GM18870 (cell line): ENCODE measurements around the gene IWS1.

ENCODE experiments used
- ATAC-seq: cut with Tn5 transposase; IDR thresholded peaks from one replicate; pipeline ENCODE4 v1.9.1; 2021; ENCODE audit warnings: moderate library complexity; ENCODE audit not compliant: unreplicated experiment

Gene IWS1

DNA sequence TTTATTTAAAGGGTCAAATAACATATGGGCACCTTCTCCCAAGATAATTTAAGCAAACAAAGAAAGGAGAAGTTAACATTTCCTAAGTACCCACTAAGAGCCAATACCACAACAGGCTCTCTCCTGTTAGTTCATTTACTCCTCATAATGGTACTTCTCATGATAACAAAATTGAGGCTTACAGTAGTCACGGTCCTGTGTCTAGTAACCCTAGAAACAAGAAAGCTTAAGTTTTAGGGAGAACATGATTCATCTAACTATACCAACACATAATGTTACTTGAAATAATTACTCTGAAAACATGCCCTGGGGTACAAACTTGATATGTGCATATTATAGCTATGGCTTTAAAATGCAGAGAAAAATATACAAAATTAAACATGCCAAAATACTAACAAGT lies 19.8 kb downstream of the IWS1 start:
- no peak for ATAC-seq

GRCh38 chr2:127504552-127505430 lies 21.5 kb downstream of the IWS1 start:
- ATAC-seq: no peak

DNA sequence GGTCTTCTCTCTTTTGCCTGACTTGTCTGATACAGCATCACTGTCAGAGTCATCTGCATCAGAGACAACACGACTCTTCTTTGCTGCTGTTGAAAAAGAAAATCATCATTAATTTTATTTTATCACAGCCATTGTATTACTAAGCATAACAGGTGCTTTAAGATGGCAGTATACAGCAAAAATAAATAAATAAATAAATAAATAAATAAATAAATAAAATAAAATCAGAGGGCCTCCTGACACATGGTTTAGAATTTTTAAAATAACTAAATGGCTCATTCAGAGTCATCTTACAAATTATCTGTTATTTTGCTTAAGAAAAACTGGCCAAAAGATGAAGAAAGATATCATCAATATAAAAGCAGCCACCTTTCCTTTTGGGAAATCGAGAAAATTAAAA lies 22.8 kb downstream of the IWS1 start:
- ATAC-seq: no peak

DNA sequence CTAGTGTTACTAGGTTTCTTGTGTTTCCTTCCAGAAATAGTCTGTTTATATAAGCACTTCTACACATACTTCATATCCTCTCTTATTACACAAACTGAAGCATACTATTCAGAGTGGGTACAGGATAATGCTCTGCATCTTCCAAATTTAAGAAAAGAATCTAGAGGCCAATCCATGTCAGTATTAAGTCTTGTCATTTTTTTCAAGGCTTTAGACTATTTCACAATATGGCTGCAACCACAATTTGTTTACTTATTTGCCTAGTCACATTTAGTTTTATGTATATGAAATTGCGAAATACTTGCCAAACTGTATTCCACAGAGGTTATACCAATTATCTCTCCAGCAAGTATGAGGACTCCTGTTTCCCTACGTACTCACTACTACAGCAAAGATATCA lies 27.9 kb downstream of the IWS1 start:
- ATAC-seq: no peak

- ATAC-seq: no peak
These were observed 36.0 kb downstream of the IWS1 start for GRCh38 chr2:127490283-127490682.

DNA sequence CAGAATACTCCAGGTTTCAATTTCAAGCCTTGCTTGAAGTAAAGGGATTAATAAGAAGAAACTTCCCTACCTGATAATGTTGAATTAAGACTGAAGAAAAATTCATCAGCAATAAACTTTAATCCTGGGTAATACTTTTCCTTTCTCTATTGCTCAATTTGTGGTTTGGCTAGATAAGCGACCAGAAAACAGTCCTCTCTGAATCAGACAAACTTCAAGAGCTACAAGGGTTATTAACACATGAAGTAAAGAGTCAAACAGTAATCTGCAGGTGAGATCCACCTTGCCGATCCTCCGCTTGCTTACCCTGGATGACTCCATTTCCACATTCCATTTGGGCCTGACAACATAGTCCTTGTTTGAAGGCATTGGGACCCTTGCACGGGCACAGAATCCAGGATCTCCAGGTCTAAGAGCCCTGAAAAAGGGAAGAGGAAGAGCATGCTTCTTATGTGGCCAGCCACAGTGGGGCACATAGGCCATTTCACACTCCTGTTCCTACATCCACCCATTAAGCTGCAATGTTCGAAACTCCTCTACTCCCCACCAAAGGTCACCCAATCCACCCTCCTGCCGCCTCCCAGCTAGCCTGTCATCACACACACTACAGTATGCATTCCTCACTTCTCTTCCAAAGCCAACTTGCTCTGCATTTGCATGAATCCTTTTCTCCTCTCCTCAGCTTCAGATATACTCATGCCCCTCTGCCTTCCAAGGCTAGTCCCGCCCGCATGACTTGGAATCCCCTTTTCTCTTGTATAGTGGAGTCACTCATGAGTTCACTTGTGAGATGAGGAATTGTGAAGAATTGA lies 39.8 kb downstream of the IWS1 start:
- no peak for ATAC-seq

GRCh38 chr2:127485694-127486071 lies 40.6 kb downstream of the IWS1 start:
- ATAC-seq: no peak

- ATAC-seq: no peak
These were observed 41.1 kb downstream of the IWS1 start for GRCh38 chr2:127485051-127485693.

DNA sequence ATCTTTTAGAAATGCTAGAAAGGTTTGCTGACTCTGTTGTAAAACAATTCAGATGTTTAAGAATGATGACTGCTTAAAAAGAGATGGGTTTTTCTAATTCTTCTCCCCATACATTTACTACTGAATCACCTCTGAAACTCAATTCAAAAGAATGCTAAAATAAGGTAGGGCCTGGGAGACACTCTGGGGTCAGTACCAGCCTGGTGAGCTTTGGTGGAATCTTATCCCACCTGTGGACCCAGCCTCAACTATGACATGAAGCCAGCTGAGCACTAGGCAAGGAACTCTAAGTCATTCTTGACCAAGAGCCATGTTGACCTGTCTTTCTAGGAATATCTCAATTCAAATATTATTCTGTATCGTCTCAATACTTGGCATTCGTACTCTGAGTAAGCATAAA lies 44.3 kb downstream of the IWS1 start:
- ATAC-seq: no peak

GRCh38 chr2:127479866-127480743 lies 46.2 kb downstream of the IWS1 start:
- ATAC-seq: no peak

GRCh38 chr2:127479219-127479825 lies 47.0 kb downstream of the IWS1 start:
- ATAC-seq: no peak

- no peak for ATAC-seq
These were observed 50.5 kb downstream of the IWS1 start for GRCh38 chr2:127475788-127476187.

DNA sequence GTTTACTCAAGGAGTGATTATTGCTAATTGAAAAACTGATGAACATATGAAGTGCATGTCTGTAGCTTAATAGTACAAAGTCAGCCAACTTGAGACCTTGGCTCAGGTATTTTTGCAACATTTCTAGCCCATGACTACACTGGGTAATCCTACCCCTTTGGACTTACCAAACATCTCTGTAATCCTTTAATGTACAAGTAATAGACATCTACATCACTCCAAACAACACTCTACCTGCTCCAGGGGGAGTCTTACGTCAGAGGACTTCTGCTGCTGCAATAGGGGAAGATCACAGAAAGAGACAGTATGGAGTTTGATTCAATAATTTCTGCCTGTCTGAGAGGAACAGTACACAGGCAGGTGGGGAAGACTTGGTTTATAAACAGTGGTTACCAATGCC lies 54.0 kb downstream of the IWS1 start:
- ATAC-seq: no peak

- ATAC-seq: no peak
These were observed 54.9 kb downstream of the IWS1 start for GRCh38 chr2:127471286-127471988.

GRCh38 chr2:127469974-127470373 lies 56.3 kb downstream of the IWS1 start:
- ATAC-seq: no peak

GRCh38 chr2:127469051-127469450 lies 57.2 kb downstream of the IWS1 start:
- ATAC-seq: no peak

DNA sequence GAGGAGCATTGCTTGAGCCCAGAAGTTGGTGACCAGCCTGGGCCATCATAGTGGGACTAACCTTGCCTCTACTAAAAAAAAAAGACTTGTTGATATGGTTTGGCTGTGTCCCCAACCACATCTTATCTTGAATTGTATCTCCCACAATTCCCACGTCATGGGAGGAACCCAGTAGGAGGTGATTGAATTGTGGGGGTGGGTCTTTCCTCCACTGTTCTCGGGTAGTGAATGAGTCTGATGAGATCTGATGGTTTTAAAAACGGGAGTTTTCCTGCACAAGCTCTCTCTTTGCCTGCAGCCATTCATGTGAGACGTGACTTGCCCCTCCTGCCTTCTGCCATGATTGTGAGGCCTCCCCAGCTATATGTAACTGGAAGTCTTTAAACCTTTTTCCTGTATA lies 61.0 kb downstream of the IWS1 start:
- ATAC-seq: no peak

DNA sequence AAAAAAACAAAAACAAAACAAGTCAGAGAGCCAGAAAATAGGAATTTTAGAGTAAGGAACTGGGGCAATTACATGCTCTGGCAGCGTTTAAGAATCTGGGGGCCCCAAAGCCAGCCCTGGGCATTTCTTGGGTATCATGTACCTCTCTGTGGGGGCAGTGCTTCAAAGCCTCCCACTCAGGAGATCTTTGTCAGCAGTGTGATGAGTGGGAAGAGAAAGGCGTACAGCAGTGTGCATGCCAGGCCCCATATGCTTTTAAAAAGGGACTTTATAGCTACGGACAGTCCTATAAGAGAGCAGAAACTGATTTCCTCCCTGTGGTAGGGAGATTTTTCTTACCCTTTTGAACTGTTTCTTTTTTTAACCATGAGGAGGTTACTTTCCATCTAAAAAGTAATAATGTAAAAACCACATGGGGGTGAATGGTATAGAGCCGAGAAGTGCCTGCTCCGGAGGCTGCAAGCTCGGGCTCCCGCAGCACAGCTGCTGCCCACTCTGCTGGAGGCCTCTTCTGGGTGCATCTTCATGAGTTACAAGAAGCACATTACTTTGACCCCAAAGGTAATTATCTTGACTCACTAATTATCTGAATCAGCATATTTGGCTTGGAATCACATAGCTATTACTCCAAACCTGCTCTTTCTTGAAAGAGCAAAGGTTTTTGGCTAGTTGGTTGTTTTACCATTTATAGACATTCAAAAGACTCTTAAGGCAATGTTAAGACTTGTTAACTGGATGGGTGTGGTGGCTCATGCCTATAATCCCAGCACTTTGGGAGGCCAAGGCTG lies 61.6 kb downstream of the IWS1 start:
- no peak for ATAC-seq
